GM15510 (cell line): Measurements from ENCODE around the gene CCDC157.

Source experiments
- POLR2A ChIP-seq: IDR thresholded peaks from 3 replicates; pipeline ENCODE4 v1.6.1; 2011; ENCODE audit warnings: borderline replicate concordance; ENCODE audit not compliant: insufficient read length; ENCODE audit errors: extremely low read depth

The CCDC157 gene

GRCh38 chr22:30356449-30357235 lies at the start of gene CCDC157, which contains the start of gene SF3A1:
Gene CCDC157, plus strand, starts transcription at chr22:30357007. Its CDS starts 8,994 bp downstream, at chr22:30366001.
Gene SF3A1, minus strand, starts transcription at chr22:30356894. Its CDS starts 102 bp downstream, at chr22:30356792.
- peak; percentile 94 for TF ChIP-seq POLR2A

GRCh38 chr22:30307041-30307574 lies 49.7 kb upstream of the CCDC157 start:
- TF ChIP-seq POLR2A, result no peak

GRCh38 chr22:30308093-30308492 lies 48.7 kb upstream of the CCDC157 start:
- TF ChIP-seq POLR2A, result no peak

- TF ChIP-seq POLR2A, result no peak
Measured at GRCh38 chr22:30308518-30309230, 48.1 kb upstream of the CCDC157 start.

GRCh38 chr22:30309951-30310741 lies 46.7 kb upstream of the CCDC157 start:
- no peak for TF ChIP-seq POLR2A

- no peak for TF ChIP-seq POLR2A
Measured at GRCh38 chr22:30310881-30311771, 45.7 kb upstream of the CCDC157 start.

- no peak for TF ChIP-seq POLR2A
Measured at GRCh38 chr22:30312053-30312452, 44.8 kb upstream of the CCDC157 start.

- no peak for TF ChIP-seq POLR2A
Measured at GRCh38 chr22:30313527-30314363, 43.1 kb upstream of the CCDC157 start.

- no peak for TF ChIP-seq POLR2A
Measured at GRCh38 chr22:30314915-30315314, 41.9 kb upstream of the CCDC157 start.

- no peak for TF ChIP-seq POLR2A
Measured at GRCh38 chr22:30315962-30316576, 40.7 kb upstream of the CCDC157 start.

- TF ChIP-seq POLR2A, result no peak
Measured at GRCh38 chr22:30317778-30318177, 39.0 kb upstream of the CCDC157 start.

GRCh38 chr22:30318799-30319419 lies 37.9 kb upstream of the CCDC157 start:
- no peak for TF ChIP-seq POLR2A
